CD8-positive, alpha-beta memory T cell (primary cell): ENCODE measurements around the gene ZNF467. TPM values are rescaled to one million over a fixed set of nuclear protein-coding genes. Genes with fewer than 3 reads are reported as not detected.

ENCODE experiments used
- CTCF ChIA-PET: fragments of 350-600 bp; sonication (Branson Sonifier 250); formaldehyde crosslinking; loops from one replicate; lab custom pipeline; 2021; ENCODE audit warnings: antibody characterized with exemption; lab: Charles Lee
- POLR2A ChIA-PET: fragments of 350-600 bp; sonication (Branson Sonifier 250); formaldehyde crosslinking; loops from one replicate; lab custom pipeline; 2021; ENCODE audit warnings: antibody characterized with exemption; lab: Charles Lee
- DNase-seq, 5 donors: peaks; one replicate each; pipeline versions ENCODE4 v3.0.0 to v3.0.0-alpha.2; 2020 to 2022; ENCODE audit warnings: mixed read lengths in 1 of 5
- H3K27ac ChIP-seq: one replicate; pipeline ENCODE4 v1.7.0; 2013; ENCODE audit warnings: low read depth, mild to moderate bottlenecking, low read length, moderate library complexity
- H3K27me3 ChIP-seq: 2 replicates; pipeline ENCODE4 v1.7.0; 2013; ENCODE audit warnings: low read length, mild to moderate bottlenecking; ENCODE audit not compliant: insufficient read depth, poor library complexity, severe bottlenecking
- H3K36me3 ChIP-seq: 2 replicates; pipeline ENCODE4 v1.7.0; 2013; ENCODE audit warnings: mild to moderate bottlenecking, low read length, moderate library complexity; ENCODE audit not compliant: insufficient read depth
- H3K4me1 ChIP-seq: 2 replicates; pipeline ENCODE4 v1.7.0; 2013; ENCODE audit warnings: mild to moderate bottlenecking, low read length, moderate library complexity; ENCODE audit not compliant: insufficient read depth
- H3K4me3 ChIP-seq: 2 replicates; pipeline ENCODE4 v1.7.0; 2013; ENCODE audit warnings: mild to moderate bottlenecking, low read length
- H3K9me3 ChIP-seq: 2 replicates; pipeline ENCODE4 v1.7.0; 2013; ENCODE audit warnings: mild to moderate bottlenecking, low read length
- H3K27ac Mint-ChIP-seq, 8 donors: one replicate each; pipeline ENCODE4 v1.8.0; 2020 to 2021; ENCODE audit warnings: mixed read lengths in 8 of 8, mild to moderate bottlenecking in 6 of 8, inconsistent platforms in 3 of 8, moderate library complexity in 3 of 8
- H3K27me3 Mint-ChIP-seq, 2 donors: one replicate each; pipeline ENCODE4 v1.8.0; 2020 to 2021; ENCODE audit warnings: mixed read lengths in 2 of 2, mild to moderate bottlenecking in 1 of 2, moderate library complexity in 1 of 2
- H3K36me3 Mint-ChIP-seq, 3 donors: one replicate each; pipeline ENCODE4 v1.8.0; 2020 to 2021; ENCODE audit warnings: mixed read lengths in 3 of 3, inconsistent platforms in 1 of 3, mild to moderate bottlenecking in 1 of 3
- H3K4me1 Mint-ChIP-seq, 3 donors: one replicate each; pipeline ENCODE4 v1.8.0; 2020 to 2021; ENCODE audit warnings: mixed read lengths in 3 of 3, inconsistent platforms in 1 of 3, mild to moderate bottlenecking in 1 of 3
- H3K4me3 Mint-ChIP-seq, 7 donors: one replicate each; pipeline ENCODE4 v1.8.0; 2020 to 2021; ENCODE audit warnings: mixed read lengths in 7 of 7, mild to moderate bottlenecking in 6 of 7, moderate library complexity in 4 of 7, inconsistent platforms in 2 of 7
- H3K9me3 Mint-ChIP-seq, 5 donors: one replicate each; pipeline ENCODE4 v1.8.0; 2020 to 2022; ENCODE audit warnings: mixed read lengths in 5 of 5, mild to moderate bottlenecking in 3 of 5, moderate library complexity in 2 of 5, inconsistent platforms in 1 of 5
- polyA plus RNA-seq: library from polyadenylated mRNA; unstranded; fragments of 300-500 nt; fragmentation: Illumina TruSeq; gene quantifications from one replicate; pipeline ENCODE4 v1.2.3, GENCODE V29; 2021
- total RNA-seq, 2 experiments: library from RNA; stranded (reverse); gene quantifications; one replicate each; pipeline ENCODE4 v1.2.3, GENCODE V29; 2021

Gene ZNF467
- total and polyA plus RNA-seq, 3 experiments from 2014 or later = 0.24 to 1.3 TPM; not detected in 1

DNA sequence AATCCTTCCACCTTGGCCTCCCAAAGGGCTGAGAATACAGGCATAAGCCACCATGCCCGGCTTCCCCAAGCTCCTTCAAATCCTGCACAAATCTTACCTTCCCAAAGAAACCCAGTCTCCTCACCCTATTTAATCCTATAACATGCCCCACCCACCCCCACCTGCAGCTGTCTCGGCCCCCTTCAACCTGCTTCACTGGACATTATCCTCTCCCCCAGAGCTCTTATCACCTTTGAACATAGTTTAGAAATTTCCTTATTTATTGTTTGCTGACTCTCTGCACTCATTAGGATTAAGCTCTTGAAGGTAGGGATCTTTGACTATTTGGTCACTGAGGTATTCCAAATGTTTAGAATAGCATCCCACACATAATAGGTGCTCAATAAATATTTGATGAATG is 3.5 kb downstream of the ZNF467 start:
- H3K27me3 ChIP-seq = no peaks in the 10 kb centered on the region
- no peak overlapping the region for H3K27ac ChIP-seq
- POLR2A ChIA-PET = no interaction called here
- Mint-ChIP-seq H3K4me1 (peaks cover 0 to 11% (median 2%) of the 10 kb centered on the region in 3 donors), H3K4me3 (peak overlapping the region in 2 of 7 donors; percentile 49 to 59), H3K27ac (peak overlapping the region in 1 of 8 donors; percentile 30), H3K9me3 (peaks cover 0 to 1% (median 0%) of the 10 kb centered on the region in 5 donors), H3K27me3 (peaks cover 0 to 2% of the 10 kb centered on the region in 2 donors), H3K36me3 (peaks cover 0 to 2% (median 0%) of the 10 kb centered on the region in 3 donors)
- DNase-seq = no peak
- peaks cover 7% of the 10 kb centered on the region for H3K4me1 ChIP-seq
- no peaks in the 10 kb centered on the region for H3K36me3 ChIP-seq
- no peak overlapping the region for H3K4me3 ChIP-seq
- H3K9me3 ChIP-seq = no peaks in the 10 kb centered on the region
- CTCF ChIA-PET = interaction anchor here (0.7 kb wide), 1 partner anchor 69 kb away, joined by 3 read pairs; the partner anchor contains the start of gene ZNF862

DNA sequence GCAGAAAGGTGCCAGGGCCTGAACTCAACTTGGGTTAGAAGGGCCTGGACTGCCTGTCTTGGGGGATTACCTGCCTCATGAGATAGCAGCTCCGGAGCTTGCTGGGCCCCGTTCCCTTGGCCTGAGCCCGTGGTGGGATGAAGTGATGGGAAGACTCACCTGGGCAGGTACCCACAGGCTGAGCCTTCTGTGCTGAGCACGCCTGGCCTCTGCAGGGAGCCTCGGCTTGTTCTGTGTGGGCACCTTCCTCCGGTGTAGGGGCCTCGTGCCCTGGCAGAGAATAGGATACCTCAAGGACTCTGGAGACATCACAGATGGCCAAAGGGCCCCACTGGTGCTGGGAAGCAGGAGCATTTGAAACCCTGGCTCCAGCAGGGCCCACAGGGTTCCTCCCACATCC is 4.5 kb downstream of the ZNF467 start:
- Histone ChIP-seq H3K27me3 (no peaks in the 10 kb centered on the region), H3K36me3 (no peaks in the 10 kb centered on the region), H3K4me1 (peaks cover 7% of the 10 kb centered on the region), H3K9me3 (no peaks in the 10 kb centered on the region), H3K4me3 (no peak overlapping the region), H3K27ac (no peak overlapping the region)
- H3K36me3 Mint-ChIP-seq = peaks cover 0 to 2% (median 0%) of the 10 kb centered on the region in 3 donors
- ChIA-PET CTCF (no interaction called here), POLR2A (no interaction called here)
- H3K9me3 Mint-ChIP-seq = peaks cover 0 to 1% (median 0%) of the 10 kb centered on the region in 5 donors
- peaks cover 0 to 2% of the 10 kb centered on the region in 2 donors for H3K27me3 Mint-ChIP-seq
- no peak overlapping the region for H3K27ac Mint-ChIP-seq
- H3K4me3 Mint-ChIP-seq = peak overlapping the region in 1 of 7 donors; percentile 20
- no peak for DNase-seq
- H3K4me1 Mint-ChIP-seq = peaks cover 0 to 8% (median 0%) of the 10 kb centered on the region in 3 donors

DNA sequence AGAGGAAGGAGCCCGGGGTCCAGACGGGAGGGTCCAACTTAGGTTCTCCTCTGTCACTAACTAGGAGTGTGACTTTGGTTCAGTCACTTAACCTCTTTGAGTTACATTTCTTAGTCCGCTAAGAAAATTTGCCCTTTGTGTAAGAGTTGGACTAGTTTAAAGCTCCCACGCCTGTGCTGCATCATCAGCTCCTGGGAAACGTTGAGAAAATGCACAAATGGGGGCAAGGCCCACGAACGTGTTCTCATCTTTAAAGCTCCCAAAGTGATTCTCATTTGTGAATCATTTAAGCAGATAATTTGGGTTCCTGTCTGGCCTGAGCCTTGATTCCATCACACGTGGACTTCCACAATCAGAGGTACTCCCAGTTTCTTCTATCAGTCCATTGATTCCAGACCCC is 6.3 kb downstream of the ZNF467 start:
- ChIA-PET CTCF (interaction anchor here (0.8 kb wide), 1 partner anchor 23 kb away, joined by 3 read pairs; no protein-coding TSS in a partner anchor), POLR2A (no interaction called here)
- Histone ChIP-seq H3K27ac (no peak overlapping the region), H3K27me3 (no peaks in the 10 kb centered on the region), H3K4me3 (no peak overlapping the region), H3K36me3 (no peaks in the 10 kb centered on the region), H3K9me3 (no peaks in the 10 kb centered on the region), H3K4me1 (peaks cover 7% of the 10 kb centered on the region)
- H3K4me3 Mint-ChIP-seq = no peak overlapping the region
- H3K27ac Mint-ChIP-seq = no peak overlapping the region
- no peak for DNase-seq
- peaks cover 0 to 2% of the 10 kb centered on the region in 2 donors for H3K27me3 Mint-ChIP-seq
- peaks cover 0 to 8% (median 0%) of the 10 kb centered on the region in 3 donors for H3K4me1 Mint-ChIP-seq
- peaks cover 0 to 1% (median 0%) of the 10 kb centered on the region in 5 donors for H3K9me3 Mint-ChIP-seq
- peaks cover 0 to 2% (median 0%) of the 10 kb centered on the region in 3 donors for H3K36me3 Mint-ChIP-seq

DNA sequence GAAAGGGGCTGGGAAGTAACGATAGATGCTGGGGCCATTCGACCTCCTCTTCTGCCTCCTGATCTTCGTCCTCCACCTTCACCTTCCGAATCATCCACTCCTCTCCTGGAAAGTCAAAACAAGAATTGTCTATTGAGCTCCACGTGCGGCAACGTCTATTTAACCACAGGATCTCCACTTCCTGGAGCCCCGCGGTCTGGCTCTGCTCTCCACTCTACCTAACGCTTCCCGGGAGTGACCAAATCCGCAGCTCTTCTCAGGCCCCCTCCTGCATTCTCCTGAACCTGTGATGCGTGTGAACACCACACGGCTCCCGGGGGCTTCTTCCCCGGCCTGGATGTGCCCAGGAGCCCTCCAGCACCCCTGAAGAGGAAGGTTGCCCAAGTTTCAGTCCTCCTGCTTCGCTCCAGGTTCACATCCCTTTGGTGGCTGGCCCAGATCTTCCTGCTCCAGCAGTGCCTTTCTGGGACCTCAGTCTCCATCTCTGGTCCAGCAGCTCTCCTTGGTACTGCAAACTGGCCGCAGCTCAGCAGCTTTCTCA is 7.2 kb downstream of the ZNF467 start:
- DNase-seq = no peak
- H3K9me3 ChIP-seq = no peaks in the 10 kb centered on the region
- H3K27me3 Mint-ChIP-seq = peaks cover 0 to 2% of the 10 kb centered on the region in 2 donors
- no peak overlapping the region for H3K27ac ChIP-seq
- H3K4me1 ChIP-seq = peaks cover 5% of the 10 kb centered on the region
- peaks cover 0 to 1% (median 0%) of the 10 kb centered on the region in 5 donors for H3K9me3 Mint-ChIP-seq
- H3K4me3 Mint-ChIP-seq = no peak overlapping the region
- CTCF ChIA-PET = no interaction called here
- peaks cover 0 to 2% (median 0%) of the 10 kb centered on the region in 3 donors for H3K36me3 Mint-ChIP-seq
- H3K4me3 ChIP-seq = no peak overlapping the region
- POLR2A ChIA-PET = no interaction called here
- no peak overlapping the region for H3K27ac Mint-ChIP-seq
- peaks cover 0 to 6% (median 0%) of the 10 kb centered on the region in 3 donors for H3K4me1 Mint-ChIP-seq
- no peaks in the 10 kb centered on the region for H3K27me3 ChIP-seq
- H3K36me3 ChIP-seq = no peaks in the 10 kb centered on the region

DNA sequence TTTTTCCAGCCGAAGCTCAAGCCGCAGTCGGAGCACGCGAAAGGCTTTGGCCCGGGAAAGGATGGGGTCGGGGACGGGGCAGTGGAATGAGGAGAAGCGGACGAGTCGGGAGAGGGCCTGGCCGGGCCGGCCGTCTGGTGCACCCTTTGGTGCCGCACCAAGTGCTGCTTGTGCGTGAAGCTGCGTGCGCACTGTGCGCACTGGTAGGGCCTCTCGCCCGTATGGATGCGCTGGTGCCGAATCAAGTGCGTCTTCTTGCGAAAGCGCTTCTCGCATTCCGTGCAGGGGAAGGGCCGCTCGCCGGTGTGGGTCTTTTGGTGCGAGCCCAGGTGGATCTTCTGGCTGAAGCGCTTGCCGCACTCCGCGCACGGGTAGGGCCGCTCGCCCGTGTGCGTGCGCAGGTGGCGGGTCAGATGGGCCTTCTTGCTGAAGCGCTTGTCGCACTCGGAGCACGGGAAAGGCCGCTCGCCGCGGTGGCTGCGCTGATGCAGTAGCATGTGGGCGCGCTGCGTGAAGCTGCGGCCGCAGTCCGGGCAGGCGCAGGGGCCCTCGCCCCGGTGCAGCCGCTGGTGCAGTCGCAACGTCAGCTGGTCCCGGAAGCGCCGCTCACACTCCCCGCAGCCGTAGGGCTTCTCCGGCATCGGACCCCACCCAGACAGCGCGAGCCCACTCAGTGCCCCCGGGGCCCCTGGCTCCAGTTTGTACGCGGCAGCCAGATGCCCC is 7.8 kb downstream of the ZNF467 start:
- CTCF ChIA-PET = no interaction called here
- H3K4me1 ChIP-seq = no peaks in the 10 kb centered on the region
- H3K4me3 ChIP-seq = no peak overlapping the region
- Mint-ChIP-seq H3K27ac (no peak overlapping the region), H3K36me3 (peaks cover 0 to 2% (median 0%) of the 10 kb centered on the region in 3 donors), H3K4me1 (no peaks in the 10 kb centered on the region), H3K4me3 (no peak overlapping the region), H3K27me3 (peaks cover 0 to 5% of the 10 kb centered on the region in 2 donors), H3K9me3 (peaks cover 0 to 1% (median 0%) of the 10 kb centered on the region in 5 donors)
- H3K27me3 ChIP-seq = no peaks in the 10 kb centered on the region
- no peaks in the 10 kb centered on the region for H3K36me3 ChIP-seq
- POLR2A ChIA-PET = no interaction called here
- H3K9me3 ChIP-seq = no peaks in the 10 kb centered on the region
- DNase-seq = no peak
- no peak overlapping the region for H3K27ac ChIP-seq

DNA sequence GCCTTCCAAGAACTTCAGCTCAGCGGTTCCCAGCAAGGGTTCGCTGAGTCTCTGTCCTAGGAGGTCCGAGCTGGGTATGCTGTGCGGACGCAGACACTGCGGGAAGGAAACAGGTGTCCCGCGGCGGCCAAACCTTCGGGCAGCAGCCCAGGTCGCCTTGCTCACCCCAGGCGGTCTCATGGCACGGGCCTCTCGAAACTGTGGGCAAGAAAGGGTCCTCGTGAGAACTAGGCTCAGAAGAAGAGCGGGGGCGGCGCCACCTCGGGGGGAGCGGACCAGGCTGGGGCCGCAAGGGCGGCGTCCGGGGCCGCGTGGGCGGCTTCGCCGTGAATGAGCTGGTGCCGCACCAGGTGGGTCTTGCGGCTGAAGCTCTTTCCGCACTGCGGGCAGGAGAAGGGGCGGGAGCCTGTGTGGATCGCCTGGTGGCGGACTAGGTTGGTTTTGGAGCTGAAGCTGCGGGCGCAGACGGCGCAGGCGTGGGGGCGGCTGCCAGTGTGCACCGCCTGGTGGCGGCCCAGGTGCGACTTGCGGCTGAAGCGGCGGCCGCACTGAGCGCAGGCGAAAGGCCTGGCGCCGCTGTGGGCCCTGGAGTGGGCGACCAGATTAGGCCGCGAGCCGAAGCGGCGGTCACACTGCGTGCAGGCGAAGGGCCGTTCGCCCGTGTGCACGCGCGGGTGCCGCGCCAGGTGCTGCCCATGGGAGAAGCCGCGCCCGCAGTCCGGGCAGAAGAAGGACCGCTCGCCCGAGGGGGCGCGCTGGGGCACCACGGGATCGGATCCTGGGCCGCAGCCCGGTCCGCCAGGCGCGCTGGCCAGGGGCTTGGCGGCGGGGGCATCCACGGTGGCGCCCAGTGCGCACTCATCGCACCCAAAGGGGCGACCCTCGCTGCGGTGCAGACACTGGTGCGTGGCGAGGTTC is 8.6 kb downstream of the ZNF467 start:
- Histone ChIP-seq H3K9me3 (no peaks in the 10 kb centered on the region), H3K27ac (no peak overlapping the region), H3K36me3 (no peaks in the 10 kb centered on the region), H3K4me1 (no peaks in the 10 kb centered on the region), H3K27me3 (no peaks in the 10 kb centered on the region), H3K4me3 (no peak overlapping the region)
- Mint-ChIP-seq H3K27ac (no peak overlapping the region), H3K9me3 (peaks cover 0 to 1% (median 0%) of the 10 kb centered on the region in 5 donors), H3K4me1 (no peaks in the 10 kb centered on the region), H3K36me3 (peaks cover 0 to 2% (median 0%) of the 10 kb centered on the region in 3 donors), H3K4me3 (no peak overlapping the region), H3K27me3 (peaks cover 0 to 4% of the 10 kb centered on the region in 2 donors)
- CTCF ChIA-PET = no interaction called here
- peak in 1 of 5 donors; percentile 46 for DNase-seq
- POLR2A ChIA-PET = no interaction called here

DNA sequence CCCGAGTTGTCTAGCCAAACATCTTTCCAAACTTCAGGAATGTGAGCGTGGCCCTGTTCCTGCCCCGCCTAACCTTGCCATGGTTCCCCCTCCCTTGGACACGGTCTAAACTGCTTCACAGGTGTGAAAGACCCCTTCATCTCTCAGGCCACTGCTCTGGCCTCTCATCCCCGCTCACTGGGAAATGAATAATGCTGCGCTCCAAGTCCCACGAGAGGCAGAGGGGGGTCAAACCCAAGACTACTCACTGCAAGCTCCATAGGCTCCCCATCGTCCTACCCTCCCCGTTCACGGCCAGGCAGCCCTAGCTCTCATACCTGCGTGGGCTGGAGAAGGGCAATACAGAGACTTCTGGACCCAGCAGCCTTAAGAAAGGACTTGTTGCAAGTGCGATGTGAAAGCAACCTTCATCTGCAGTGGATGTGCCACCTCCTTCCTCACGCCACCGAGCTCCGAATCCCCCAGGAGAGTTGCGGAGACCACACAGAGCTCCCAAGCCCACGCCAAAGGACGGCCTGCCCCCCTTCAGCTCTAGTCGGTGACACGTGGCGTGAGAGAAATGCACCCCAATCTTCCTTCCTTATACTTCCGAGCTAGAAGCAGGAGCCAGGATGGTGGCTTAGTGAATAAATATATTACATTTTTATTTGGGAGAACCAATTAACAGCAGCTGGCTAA is 9.7 kb downstream of the ZNF467 start:
- Histone ChIP-seq H3K27ac (no peak overlapping the region), H3K4me1 (no peaks in the 10 kb centered on the region), H3K36me3 (no peaks in the 10 kb centered on the region), H3K27me3 (no peaks in the 10 kb centered on the region), H3K9me3 (no peaks in the 10 kb centered on the region), H3K4me3 (no peak overlapping the region)
- Mint-ChIP-seq H3K27ac (no peak overlapping the region), H3K4me1 (no peaks in the 10 kb centered on the region), H3K4me3 (no peak overlapping the region), H3K9me3 (peaks cover 0 to 1% (median 0%) of the 10 kb centered on the region in 5 donors), H3K36me3 (peaks cover 0 to 2% (median 0%) of the 10 kb centered on the region in 3 donors), H3K27me3 (peaks cover 0 to 6% of the 10 kb centered on the region in 2 donors)
- ChIA-PET POLR2A (interaction anchor here (0.5 kb wide), 1 partner anchor 9 kb away, joined by 9 read pairs; no protein-coding TSS in a partner anchor), CTCF (no interaction called here)
- no peak for DNase-seq
